Neutrophil (primary cell): ENCODE results near the gene PRDM16.

Experiments used
- H3K27ac ChIP-seq: fragments of 200-600 bp; sonication (generic); 2 replicates; pipeline ENCODE4 v1.5.1; 2016; ENCODE audit warnings: mild to moderate bottlenecking, moderate library complexity
- H3K27me3 ChIP-seq: fragments of 200-600 bp; sonication (generic); 2 replicates; pipeline ENCODE4 v1.6.0; 2016; ENCODE audit warnings: mild to moderate bottlenecking
- H3K36me3 ChIP-seq: fragments of 200-600 bp; sonication (generic); 2 replicates; pipeline ENCODE4 v1.5.1; 2017
- H3K4me1 ChIP-seq, 2 experiments: fragments of 200-600 bp in 1 of 2; sonication (generic) in 1 of 2; 1 replicate in 1 of 2; 2 replicates in 1 of 2; pipeline versions ENCODE4 v1.5.1 to v1.6.1; 2013 to 2016; ENCODE audit warnings: low read depth in 1 of 2, low read length in 1 of 2, mild to moderate bottlenecking in 1 of 2, moderate library complexity in 1 of 2; ENCODE audit not compliant: control insufficient read depth in 1 of 2, insufficient read depth in 1 of 2
- H3K4me3 ChIP-seq, 2 experiments: fragments of 200-600 bp in 1 of 2; sonication (generic) in 1 of 2; 1 replicate in 1 of 2; 2 replicates in 1 of 2; pipeline ENCODE4 v1.5.1; 2013 to 2016; ENCODE audit warnings: low read depth in 1 of 2, low read length in 1 of 2, mild to moderate bottlenecking in 1 of 2, moderate library complexity in 1 of 2
- H3K9me3 ChIP-seq: fragments of 200-600 bp; sonication (generic); 2 replicates; pipeline ENCODE4 v1.5.1; 2016
- CTCF ChIP-seq: fragments of 200-600 bp; sonication (generic); IDR thresholded peaks from 2 replicates; pipeline ENCODE4 v1.5.1; 2016; ENCODE audit warnings: antibody characterized with exemption

PRDM16 gene

GRCh38 chr1:3183813-3184212 lies 114.8 kb downstream of the PRDM16 start:
- peaks cover 4% of the 10 kb centered on the region for H3K9me3 ChIP-seq
- TF ChIP-seq CTCF, result no peak
- H3K4me3 ChIP-seq, result no peak overlapping the region
- no peaks in the 10 kb centered on the region for H3K4me1 ChIP-seq
- H3K27me3 ChIP-seq, result peaks cover 59% of the 10 kb centered on the region
- H3K27ac ChIP-seq, result no peak overlapping the region
- no peaks in the 10 kb centered on the region for H3K36me3 ChIP-seq

- no peak for TF ChIP-seq CTCF
- H3K9me3 ChIP-seq, result peaks cover 4% of the 10 kb centered on the region
- H3K27me3 ChIP-seq, result peaks cover 67% of the 10 kb centered on the region
- no peak overlapping the region for H3K27ac ChIP-seq
- no peak overlapping the region for H3K4me3 ChIP-seq
- H3K36me3 ChIP-seq, result no peaks in the 10 kb centered on the region
- no peaks in the 10 kb centered on the region for H3K4me1 ChIP-seq
These were observed 115.7 kb downstream of the PRDM16 start for GRCh38 chr1:3184666-3185065.

GRCh38 chr1:3185896-3186525 lies 117.0 kb downstream of the PRDM16 start:
- no peak overlapping the region for H3K4me3 ChIP-seq
- H3K27ac ChIP-seq, result no peak overlapping the region
- peaks cover 4% of the 10 kb centered on the region for H3K9me3 ChIP-seq
- no peaks in the 10 kb centered on the region for H3K4me1 ChIP-seq
- H3K27me3 ChIP-seq, result peaks cover 67% of the 10 kb centered on the region
- no peak for TF ChIP-seq CTCF
- H3K36me3 ChIP-seq, result no peaks in the 10 kb centered on the region

GRCh38 chr1:3186526-3186921 lies 117.5 kb downstream of the PRDM16 start:
- TF ChIP-seq CTCF, result no peak
- Histone ChIP-seq H3K27ac (no peak overlapping the region), H3K36me3 (no peaks in the 10 kb centered on the region), H3K27me3 (peaks cover 67% of the 10 kb centered on the region), H3K9me3 (peaks cover 4% of the 10 kb centered on the region), H3K4me3 (no peak overlapping the region), H3K4me1 (no peaks in the 10 kb centered on the region)

- Histone ChIP-seq H3K4me3 (no peak overlapping the region), H3K4me1 (no peaks in the 10 kb centered on the region), H3K9me3 (no peaks in the 10 kb centered on the region), H3K27me3 (peaks cover 57% of the 10 kb centered on the region), H3K36me3 (no peaks in the 10 kb centered on the region), H3K27ac (no peak overlapping the region)
- TF ChIP-seq CTCF, result no peak
These were observed 118.6 kb downstream of the PRDM16 start for GRCh38 chr1:3187415-3188149.
